Mesenchymal stem cell (in vitro differentiated cells and primary cell): ENCODE data around the gene VIL1.

Experiments used
- DNase-seq: peaks from one replicate; pipeline ENCODE4 v3.0.0-alpha.2; 2013
- H2AFZ ChIP-seq: one replicate; pipeline ENCODE4 v1.6.1; 2013; ENCODE audit warnings: low read depth, mild to moderate bottlenecking, control low read depth, inconsistent platforms, low read length, moderate library complexity
- H2AK5ac ChIP-seq: 2 replicates; pipeline ENCODE4 v1.6.1; 2013; ENCODE audit warnings: low read length, moderate library complexity, mild to moderate bottlenecking, inconsistent platforms; ENCODE audit not compliant: severe bottlenecking
- H2BK120ac ChIP-seq: one replicate; pipeline ENCODE4 v1.6.1; 2013; ENCODE audit warnings: low read depth, mild to moderate bottlenecking, inconsistent platforms, low read length, moderate library complexity
- H2BK12ac ChIP-seq, 2 experiments: one replicate each; pipeline ENCODE4 v1.6.1; 2013; ENCODE audit warnings: inconsistent platforms in 2 of 2, low read length in 2 of 2, mild to moderate bottlenecking in 2 of 2, moderate library complexity in 2 of 2, control low read depth in 1 of 2
- H2BK15ac ChIP-seq: one replicate; pipeline ENCODE4 v1.6.1; 2013; ENCODE audit warnings: mild to moderate bottlenecking, low read depth, inconsistent platforms; ENCODE audit not compliant: poor library complexity, severe bottlenecking
- H2BK5ac ChIP-seq: 2 replicates; pipeline ENCODE4 v1.6.1; 2013; ENCODE audit warnings: low read depth, mild to moderate bottlenecking, low read length, control low read depth, inconsistent platforms; ENCODE audit not compliant: poor library complexity, severe bottlenecking
- H3K14ac ChIP-seq, 2 experiments: one replicate each; pipeline ENCODE4 v1.6.1; 2013; ENCODE audit warnings: inconsistent platforms in 2 of 2, low read length in 2 of 2, control low read depth in 1 of 2, mild to moderate bottlenecking in 1 of 2, moderate library complexity in 1 of 2
- H3K18ac ChIP-seq, 2 experiments: one replicate each; pipeline ENCODE4 v1.6.1; 2013; ENCODE audit warnings: inconsistent platforms in 2 of 2, low read length in 2 of 2, control low read depth in 1 of 2, low read depth in 1 of 2, mild to moderate bottlenecking in 1 of 2
- H3K23ac ChIP-seq, 2 experiments: one replicate each; pipeline ENCODE4 v1.6.1; 2013; ENCODE audit warnings: inconsistent platforms in 2 of 2, low read length in 2 of 2, mild to moderate bottlenecking in 2 of 2, moderate library complexity in 2 of 2, control low read depth in 1 of 2
- H3K27ac ChIP-seq: 2 replicates; pipeline ENCODE4 v1.5.1; 2013; ENCODE audit warnings: mild to moderate bottlenecking, moderate library complexity, low read length, control low read depth, inconsistent platforms; ENCODE audit not compliant: poor library complexity, severe bottlenecking
- H3K27me3 ChIP-seq, 2 experiments: 2 replicates each; pipeline versions ENCODE4 v1.6.1 to v1.7.0; 2013; ENCODE audit warnings: low read length in 2 of 2, mild to moderate bottlenecking in 2 of 2, moderate library complexity in 2 of 2, control low read depth in 1 of 2, inconsistent platforms in 1 of 2; ENCODE audit not compliant: control insufficient read depth in 1 of 2, insufficient read depth in 1 of 2
- H3K36me3 ChIP-seq, 2 experiments: 2 replicates each; pipeline versions ENCODE4 v1.6.1 to v1.7.0; 2013; ENCODE audit warnings: low read length in 2 of 2, control low read depth in 1 of 2, inconsistent platforms in 1 of 2, low read depth in 1 of 2, mild to moderate bottlenecking in 1 of 2; ENCODE audit not compliant: insufficient read depth in 2 of 2, control insufficient read depth in 1 of 2
- H3K4ac ChIP-seq, 2 experiments: one replicate each; pipeline ENCODE4 v1.6.1; 2013; ENCODE audit warnings: inconsistent platforms in 2 of 2, low read length in 2 of 2, mild to moderate bottlenecking in 2 of 2, moderate library complexity in 2 of 2, control low read depth in 1 of 2, low read depth in 1 of 2
- H3K4me1 ChIP-seq: 2 replicates; pipeline ENCODE4 v1.6.1; 2013; ENCODE audit warnings: low read depth, low read length, control low read depth; ENCODE audit not compliant: control insufficient read depth, insufficient read depth
- H3K4me2 ChIP-seq: 2 replicates; pipeline ENCODE4 v1.6.1; 2013; ENCODE audit warnings: low read length, mild to moderate bottlenecking, inconsistent platforms; ENCODE audit not compliant: poor library complexity, severe bottlenecking
- H3K4me3 ChIP-seq, 2 experiments: 2 replicates each; pipeline versions ENCODE4 v1.5.1 to v1.7.0; 2013; ENCODE audit warnings: low read length in 2 of 2, mild to moderate bottlenecking in 2 of 2, control low read depth in 1 of 2, low read depth in 1 of 2; ENCODE audit not compliant: insufficient read depth in 1 of 2
- H3K79me1 ChIP-seq: replicated peaks from 2 replicates; pipeline ENCODE4 v1.6.1; 2013; ENCODE audit warnings: mild to moderate bottlenecking, control low read depth, low read length, inconsistent platforms; ENCODE audit not compliant: poor library complexity, severe bottlenecking
- H3K9ac ChIP-seq: 2 replicates; pipeline ENCODE4 v1.7.0; 2013; ENCODE audit warnings: mild to moderate bottlenecking, low read length, moderate library complexity
- H3K9me3 ChIP-seq: 2 replicates; pipeline ENCODE4 v1.7.0; 2013; ENCODE audit warnings: mild to moderate bottlenecking, low read length; ENCODE audit not compliant: control insufficient read depth
- H4K8ac ChIP-seq: one replicate; pipeline ENCODE4 v1.6.1; 2013; ENCODE audit warnings: inconsistent platforms, mild to moderate bottlenecking, low read length, moderate library complexity
- H4K91ac ChIP-seq: one replicate; pipeline ENCODE4 v1.6.1; 2013; ENCODE audit warnings: mild to moderate bottlenecking, low read length, inconsistent platforms
- WGBS: methylation state at CpG from one replicate; pipeline ENCODE4 v1.1.7; 2013; ENCODE audit warnings: mixed read lengths; 5-methylcytosine and 5-hydroxymethylcytosine counted together

Gene VIL1

DNA sequence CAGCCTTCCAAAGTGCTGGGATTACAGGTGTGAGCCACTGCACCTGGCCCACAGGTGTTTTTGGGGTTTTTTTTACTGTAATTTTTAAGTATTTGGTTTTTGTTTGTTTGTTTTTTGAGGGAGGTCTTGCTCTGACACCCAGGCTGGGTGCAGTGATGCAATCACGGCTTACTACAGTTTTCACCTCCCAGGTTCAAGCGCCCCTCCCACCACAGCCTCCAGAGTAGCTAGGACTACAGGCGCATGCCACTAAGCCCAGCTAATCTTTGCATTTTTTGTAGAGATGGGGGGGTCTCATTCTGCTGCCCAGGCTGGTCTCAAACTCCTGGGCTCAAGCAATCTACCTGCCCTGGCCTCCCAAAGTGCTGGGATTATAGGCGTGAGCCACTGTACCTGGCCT lies 44.1 kb upstream of the VIL1 start:
- H2BK5ac ChIP-seq = no peak overlapping the region
- no peak for DNase-seq
- H4K8ac ChIP-seq = no peak overlapping the region
- no peak overlapping the region for H3K4ac ChIP-seq
- H3K27ac ChIP-seq = no peak overlapping the region
- no peak overlapping the region for H4K91ac ChIP-seq
- no peak overlapping the region for H3K23ac ChIP-seq
- no peak overlapping the region for H3K9ac ChIP-seq
- 84% methylated on average over 4 of the region's 4 CpGs for WGBS
- H2AFZ ChIP-seq = no peak overlapping the region
- H3K4me1 ChIP-seq = no peaks in the 10 kb centered on the region
- H3K9me3 ChIP-seq = no peaks in the 10 kb centered on the region
- no peaks in the 10 kb centered on the region for H3K79me1 ChIP-seq
- H2BK12ac ChIP-seq = no peak overlapping the region
- H3K18ac ChIP-seq = no peak overlapping the region
- H2BK15ac ChIP-seq = no peak overlapping the region
- no peak overlapping the region for H2AK5ac ChIP-seq
- no peak overlapping the region for H3K4me3 ChIP-seq
- no peaks in the 10 kb centered on the region for H3K36me3 ChIP-seq
- H3K14ac ChIP-seq = no peak overlapping the region
- H3K4me2 ChIP-seq = no peak overlapping the region
- peaks cover 3 to 6% of the 10 kb centered on the region in 2 experiments for H3K27me3 ChIP-seq
- H2BK120ac ChIP-seq = no peak overlapping the region

DNA sequence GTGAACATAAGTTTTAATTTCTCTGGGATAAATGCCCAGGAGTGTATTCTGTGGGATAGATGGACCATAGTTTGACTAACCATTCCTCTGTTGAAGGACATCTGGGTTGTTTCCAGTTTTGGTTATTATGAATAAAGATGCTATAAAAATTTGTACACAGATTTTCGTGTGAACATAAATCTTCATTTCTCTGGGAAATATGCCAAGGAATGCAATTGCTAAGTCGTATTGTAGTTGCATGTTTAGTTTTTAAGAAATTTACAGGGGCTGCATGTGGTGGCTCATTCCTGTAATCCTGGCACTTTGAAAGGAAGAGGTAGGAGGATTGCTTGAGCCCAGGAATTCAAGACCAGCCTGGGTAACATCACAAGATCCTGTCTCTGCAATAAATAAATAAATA lies 43.7 kb upstream of the VIL1 start:
- no peak overlapping the region for H2BK5ac ChIP-seq
- H3K4me2 ChIP-seq = no peak overlapping the region
- no peak overlapping the region for H3K9ac ChIP-seq
- no peak overlapping the region for H3K4ac ChIP-seq
- no peaks in the 10 kb centered on the region for H3K9me3 ChIP-seq
- peaks cover 6% of the 10 kb centered on the region in 2 experiments for H3K27me3 ChIP-seq
- H2AK5ac ChIP-seq = no peak overlapping the region
- H2BK15ac ChIP-seq = no peak overlapping the region
- no peak overlapping the region for H3K14ac ChIP-seq
- H2BK12ac ChIP-seq = no peak overlapping the region
- H3K4me1 ChIP-seq = no peaks in the 10 kb centered on the region
- no peak overlapping the region for H3K27ac ChIP-seq
- H3K23ac ChIP-seq = no peak overlapping the region
- H3K18ac ChIP-seq = no peak overlapping the region
- no peaks in the 10 kb centered on the region for H3K36me3 ChIP-seq
- DNase-seq = peak; percentile 62
- H4K91ac ChIP-seq = no peak overlapping the region
- H2BK120ac ChIP-seq = no peak overlapping the region
- no peak overlapping the region for H2AFZ ChIP-seq
- H3K4me3 ChIP-seq = no peak overlapping the region
- WGBS = 39% methylated on average over 2 of the region's 2 CpGs
- no peak overlapping the region for H4K8ac ChIP-seq
- H3K79me1 ChIP-seq = no peaks in the 10 kb centered on the region

DNA sequence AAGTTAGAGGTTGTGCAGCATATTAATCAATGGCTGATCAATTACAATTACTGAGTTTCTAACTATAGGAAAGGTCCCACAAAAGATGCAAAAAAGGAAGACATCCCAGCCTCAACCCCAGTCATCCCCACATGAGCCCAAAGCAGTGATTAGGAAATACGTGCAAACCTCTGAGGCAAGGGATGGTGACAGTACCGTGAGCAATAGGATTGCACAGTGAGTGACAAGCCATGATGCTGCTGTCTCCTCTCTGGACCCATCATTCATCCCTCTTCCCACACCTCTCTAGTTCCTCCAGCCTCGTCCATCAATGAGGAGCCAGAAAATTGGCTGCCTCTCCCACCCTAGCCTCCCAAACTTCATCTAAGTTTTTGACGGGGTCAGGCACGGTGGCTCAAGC lies 40.9 kb upstream of the VIL1 start:
- DNase-seq = no peak
- H2AFZ ChIP-seq = no peak overlapping the region
- no peak overlapping the region for H3K23ac ChIP-seq
- no peak overlapping the region for H3K4ac ChIP-seq
- peak overlapping the region in 1 of 2 experiments; percentile 52 for H2BK12ac ChIP-seq
- H3K9me3 ChIP-seq = no peaks in the 10 kb centered on the region
- H4K8ac ChIP-seq = no peak overlapping the region
- no peak overlapping the region for H3K9ac ChIP-seq
- no peaks in the 10 kb centered on the region for H3K4me1 ChIP-seq
- no peak overlapping the region for H3K27ac ChIP-seq
- H3K79me1 ChIP-seq = no peaks in the 10 kb centered on the region
- H3K18ac ChIP-seq = no peak overlapping the region
- peaks cover 22 to 23% of the 10 kb centered on the region in 2 experiments for H3K27me3 ChIP-seq
- no peak overlapping the region for H4K91ac ChIP-seq
- H2BK15ac ChIP-seq = no peak overlapping the region
- H3K36me3 ChIP-seq = no peaks in the 10 kb centered on the region
- peak overlapping the region in 1 of 2 experiments; percentile 41 for H3K14ac ChIP-seq
- H2BK120ac ChIP-seq = no peak overlapping the region
- WGBS = 87% methylated on average over 5 of the region's 5 CpGs
- no peak overlapping the region for H3K4me2 ChIP-seq
- H2BK5ac ChIP-seq = no peak overlapping the region
- H3K4me3 ChIP-seq = no peak overlapping the region
- H2AK5ac ChIP-seq = no peak overlapping the region

DNA sequence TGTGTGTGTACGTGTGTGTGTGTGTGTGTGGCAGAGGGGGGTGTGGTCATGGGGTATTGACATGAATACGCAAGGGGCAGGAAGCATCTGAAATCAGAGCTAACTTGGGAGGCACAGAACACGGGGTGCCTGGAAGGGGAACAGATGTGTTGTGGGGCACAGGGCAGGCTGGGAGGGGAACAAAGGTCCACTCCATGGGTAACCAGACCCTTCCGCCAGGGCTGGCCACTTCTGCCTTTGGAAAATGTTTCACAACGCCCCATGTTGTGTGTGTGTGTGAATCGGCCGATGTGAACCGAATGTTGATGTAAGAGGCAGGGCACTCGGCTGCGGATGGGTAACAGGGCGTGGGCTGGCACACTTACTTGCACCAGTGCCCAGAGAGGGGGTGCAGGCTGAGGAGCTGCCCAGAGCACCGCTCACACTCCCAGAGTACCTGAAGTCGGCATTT lies 37.0 kb upstream of the VIL1 start, which contains the start of gene SLC11A1:
SLC11A1 (plus strand) TSS at position 358 of the 451 bp plus-strand sequence. CDS start 96 bp downstream, outside the sequence.
- no peaks in the 10 kb centered on the region for H3K79me1 ChIP-seq
- H3K4me2 ChIP-seq = no peak within 1 kb of the TSS
- H3K23ac ChIP-seq = peak within 1 kb of the TSS in 1 of 2 experiments; percentile 14
- no peak within 1 kb of the TSS for H3K4ac ChIP-seq
- no peak within 1 kb of the TSS for H2AK5ac ChIP-seq
- H2BK120ac ChIP-seq = no peak within 1 kb of the TSS
- no peak within 1 kb of the TSS for H2BK12ac ChIP-seq
- no peaks in the 10 kb centered on the region for H3K36me3 ChIP-seq
- no peaks in the 10 kb centered on the region for H3K9me3 ChIP-seq
- H3K4me1 ChIP-seq = peaks cover 6% of the 10 kb centered on the region
- H2AFZ ChIP-seq = no peak within 1 kb of the TSS
- no peak within 1 kb of the TSS for H3K27ac ChIP-seq
- 83% methylated on average over 13 of the region's 13 CpGs for WGBS
- H4K8ac ChIP-seq = no peak within 1 kb of the TSS
- no peak within 1 kb of the TSS for H2BK15ac ChIP-seq
- H3K4me3 ChIP-seq = no peak within 1 kb of the TSS
- no peak within 1 kb of the TSS for H3K9ac ChIP-seq
- no peak within 1 kb of the TSS for H3K14ac ChIP-seq
- peaks cover 28 to 29% of the 10 kb centered on the region in 2 experiments for H3K27me3 ChIP-seq
- H4K91ac ChIP-seq = no peak within 1 kb of the TSS
- no peak within 1 kb of the TSS for H2BK5ac ChIP-seq
- H3K18ac ChIP-seq = no peak within 1 kb of the TSS
- no peak for DNase-seq
